D721Med (cell line): Measurements from ENCODE around the gene SLC38A2.

Experiments used
- DNase-seq: peaks from one replicate; pipeline ENCODE4 v3.0.0; 2011; ENCODE audit warnings: low spot score; ENCODE audit not compliant: insufficient read length
- FAIRE-seq: peaks from 2 replicates; lab custom pipeline; 2011; peaks lifted over from hg19 to GRCh38; lab: Jason Lieb, UNC
- TF ChIP-seq, protein P1 (sequence below): IDR thresholded peaks from 2 replicates; pipeline ENCODE4 v1.5.1; 2012; ENCODE audit warnings: mild to moderate bottlenecking, control low read depth; ENCODE audit not compliant: insufficient read depth; ENCODE audit errors: missing control alignments

The SLC38A2 gene

DNA sequence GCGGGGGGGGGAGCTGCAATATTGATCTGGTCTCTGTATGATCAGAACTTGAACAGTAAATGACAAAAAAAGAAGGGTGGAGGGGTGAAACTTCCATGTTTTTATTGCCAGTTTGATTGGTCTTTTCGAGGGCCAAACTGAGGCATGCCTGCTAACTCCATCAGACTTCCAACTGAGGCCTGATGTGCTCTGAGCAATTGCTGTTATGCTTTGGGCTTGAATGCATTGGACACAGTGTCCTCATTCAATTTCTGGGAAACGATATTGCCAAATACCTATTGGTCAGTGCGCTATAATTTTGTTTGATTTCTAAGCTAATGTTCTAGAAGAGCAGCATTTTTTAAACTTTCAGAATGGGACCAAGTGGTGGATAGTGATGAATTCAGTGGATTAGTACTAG is 2.1 kb upstream of the SLC38A2 start:
- no peak for DNase-seq
- TF ChIP-seq, protein P1, sequence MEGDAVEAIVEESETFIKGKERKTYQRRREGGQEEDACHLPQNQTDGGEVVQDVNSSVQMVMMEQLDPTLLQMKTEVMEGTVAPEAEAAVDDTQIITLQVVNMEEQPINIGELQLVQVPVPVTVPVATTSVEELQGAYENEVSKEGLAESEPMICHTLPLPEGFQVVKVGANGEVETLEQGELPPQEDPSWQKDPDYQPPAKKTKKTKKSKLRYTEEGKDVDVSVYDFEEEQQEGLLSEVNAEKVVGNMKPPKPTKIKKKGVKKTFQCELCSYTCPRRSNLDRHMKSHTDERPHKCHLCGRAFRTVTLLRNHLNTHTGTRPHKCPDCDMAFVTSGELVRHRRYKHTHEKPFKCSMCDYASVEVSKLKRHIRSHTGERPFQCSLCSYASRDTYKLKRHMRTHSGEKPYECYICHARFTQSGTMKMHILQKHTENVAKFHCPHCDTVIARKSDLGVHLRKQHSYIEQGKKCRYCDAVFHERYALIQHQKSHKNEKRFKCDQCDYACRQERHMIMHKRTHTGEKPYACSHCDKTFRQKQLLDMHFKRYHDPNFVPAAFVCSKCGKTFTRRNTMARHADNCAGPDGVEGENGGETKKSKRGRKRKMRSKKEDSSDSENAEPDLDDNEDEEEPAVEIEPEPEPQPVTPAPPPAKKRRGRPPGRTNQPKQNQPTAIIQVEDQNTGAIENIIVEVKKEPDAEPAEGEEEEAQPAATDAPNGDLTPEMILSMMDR: no peak
- no peak for FAIRE-seq

DNA sequence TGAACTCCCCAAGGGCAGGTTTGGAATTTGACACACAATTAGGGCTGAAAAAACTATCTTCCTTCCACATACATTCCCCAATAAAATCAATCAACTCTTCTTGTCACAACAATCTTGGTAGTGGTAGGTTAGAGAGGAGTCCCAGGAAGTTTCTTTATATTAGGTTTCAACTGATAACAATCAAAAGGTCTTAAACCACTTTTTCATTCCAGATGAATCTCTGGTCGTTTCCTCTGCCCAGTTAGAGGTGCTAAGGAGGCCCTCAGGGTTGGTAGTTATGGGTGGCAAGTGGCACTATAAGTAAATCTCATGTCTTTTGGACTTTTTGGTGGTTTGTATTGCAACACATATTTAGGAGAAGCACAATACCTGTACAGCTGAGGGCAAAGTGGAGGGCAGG is 1.7 kb upstream of the SLC38A2 start:
- DNase-seq (no peak), FAIRE-seq (no peak)
- TF ChIP-seq, protein P1: no peak

DNA sequence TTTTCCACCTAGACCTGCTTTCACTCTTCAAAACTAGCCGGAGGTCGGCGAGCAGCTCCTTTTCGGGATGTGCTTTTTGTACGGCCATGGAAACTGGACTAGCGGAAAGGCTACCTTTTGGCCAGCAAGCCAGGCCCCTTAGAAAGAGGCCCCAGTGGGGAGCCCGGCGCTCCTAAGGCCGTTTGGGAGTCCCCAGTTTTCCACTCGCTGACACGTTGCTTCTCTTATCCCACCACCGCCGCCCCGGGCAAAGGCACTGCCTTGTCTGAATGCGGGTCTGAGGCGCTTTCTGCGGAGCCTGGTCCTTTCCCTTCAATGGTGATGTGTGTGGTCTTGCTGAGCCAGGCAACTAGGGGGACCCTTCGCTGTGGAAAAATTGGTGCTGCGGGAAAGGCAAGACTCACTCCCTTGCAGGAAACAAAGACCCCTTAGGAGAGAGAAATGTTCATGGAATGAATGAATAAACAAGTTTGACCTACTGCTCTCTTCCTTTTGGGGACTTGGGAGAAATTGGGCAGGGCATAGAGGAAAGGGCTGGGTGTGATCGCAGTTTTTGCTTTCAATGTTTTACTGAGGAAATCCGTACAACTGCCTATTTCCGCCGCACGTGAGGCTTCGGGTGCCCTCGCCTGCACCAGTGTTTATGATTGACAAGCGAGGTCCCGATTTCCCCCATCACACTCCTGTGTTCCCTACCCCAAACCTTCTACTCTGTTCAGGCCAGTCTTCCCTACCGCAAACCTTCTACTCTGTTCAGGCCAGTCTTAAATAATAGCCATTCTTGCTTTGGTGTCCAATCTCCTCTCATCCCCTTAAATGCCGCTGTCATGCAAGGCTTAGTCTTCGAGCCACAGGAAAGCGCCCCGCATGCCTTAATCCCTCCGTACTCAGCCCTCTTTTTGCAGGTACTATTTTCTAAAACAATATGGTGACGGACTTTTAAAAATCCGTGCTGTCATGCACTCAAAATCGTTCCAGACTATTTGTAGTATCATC is 1.0 kb upstream of the SLC38A2 start:
- FAIRE-seq: no peak

DNA sequence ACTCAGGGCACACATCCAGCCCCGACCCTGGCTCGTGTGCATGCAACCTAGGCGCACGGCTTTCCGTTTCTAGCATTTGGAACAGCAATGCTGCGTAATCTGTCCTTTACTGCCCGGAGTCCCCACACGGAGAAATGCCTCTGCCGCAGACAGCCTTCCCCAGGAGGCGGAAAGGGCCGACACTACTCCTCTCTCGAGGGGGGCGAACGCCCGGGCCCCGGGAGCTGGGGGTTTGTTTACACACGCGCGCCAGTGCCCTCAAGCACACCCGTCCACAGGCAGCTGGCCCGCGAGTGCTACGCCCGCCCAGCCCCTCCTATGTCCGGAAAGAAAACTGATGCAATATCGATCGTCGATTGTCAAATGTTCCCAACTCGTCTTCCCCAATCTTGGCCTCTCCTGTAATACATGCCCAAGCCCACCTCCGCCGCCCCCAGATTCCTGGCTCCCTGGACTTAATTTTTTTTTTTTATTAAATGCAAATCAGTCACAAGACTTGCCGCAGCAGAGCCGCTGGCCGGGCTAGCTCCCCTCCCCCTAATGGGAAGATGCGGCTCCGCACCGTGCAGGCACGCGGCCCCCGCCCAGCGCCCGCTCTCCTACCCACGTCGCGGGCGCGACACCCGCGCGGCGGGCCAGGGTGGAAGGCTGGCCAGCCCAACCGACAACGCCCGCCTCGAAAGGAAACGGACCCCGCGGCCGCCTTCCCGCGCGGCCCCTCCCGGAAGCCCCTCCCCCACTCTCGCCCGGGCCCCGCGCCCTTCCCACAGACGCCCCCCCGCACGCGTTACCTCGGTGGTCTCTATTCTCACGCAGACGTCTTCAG is 642 bp downstream of the SLC38A2 start:
- TF ChIP-seq, protein P1: no peak
- FAIRE-seq (no peak), DNase-seq (no peak)

More for the DNA sequence above, 1.0 kb upstream of the SLC38A2 start:
- TF ChIP-seq, protein P1: no peak
- DNase-seq: no peak

DNA sequence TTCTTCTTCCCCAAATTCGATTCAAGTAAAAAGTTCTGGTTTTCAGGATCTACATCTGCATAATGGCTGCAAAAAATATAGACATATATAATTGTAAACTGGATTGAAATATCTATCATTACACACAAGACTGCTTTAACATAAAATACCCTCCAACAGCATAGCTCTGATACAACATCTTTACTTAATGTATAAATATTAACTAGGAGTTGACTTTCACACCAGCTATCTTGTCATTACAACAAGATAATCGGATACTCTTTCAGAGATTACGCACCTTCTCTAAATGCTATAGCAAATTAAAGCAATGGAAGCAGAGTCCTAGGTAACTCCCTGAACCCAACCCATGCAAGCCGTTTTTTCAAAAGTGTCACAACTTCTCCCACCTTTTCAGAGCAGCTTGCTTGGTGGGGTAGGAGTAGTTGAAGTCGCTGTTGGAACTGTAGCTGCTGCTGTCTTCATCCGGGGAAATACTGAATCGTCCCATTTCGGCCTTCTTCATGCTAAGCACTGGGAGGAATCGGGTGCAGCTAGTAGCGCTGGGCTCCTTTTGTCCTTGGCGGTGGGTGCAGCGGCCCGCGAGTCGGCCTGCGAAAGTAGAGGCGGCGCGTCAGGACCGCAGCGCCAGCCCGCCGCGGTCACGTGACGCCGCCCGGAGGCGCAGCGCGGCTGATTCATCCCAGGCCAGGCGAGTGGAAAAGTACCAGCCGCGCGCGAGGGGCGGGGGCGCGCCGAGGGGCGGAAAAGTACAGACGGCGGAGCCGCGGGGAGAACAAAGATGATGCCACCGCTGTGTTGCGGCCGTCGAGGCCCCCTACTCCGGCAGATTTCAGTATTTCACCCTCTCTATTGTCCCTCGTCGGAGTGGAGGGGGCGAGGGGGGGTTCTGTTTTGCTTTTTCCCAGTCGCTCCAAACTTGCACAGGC is 1.5 kb downstream of the SLC38A2 start:
- no peak for FAIRE-seq

DNA sequence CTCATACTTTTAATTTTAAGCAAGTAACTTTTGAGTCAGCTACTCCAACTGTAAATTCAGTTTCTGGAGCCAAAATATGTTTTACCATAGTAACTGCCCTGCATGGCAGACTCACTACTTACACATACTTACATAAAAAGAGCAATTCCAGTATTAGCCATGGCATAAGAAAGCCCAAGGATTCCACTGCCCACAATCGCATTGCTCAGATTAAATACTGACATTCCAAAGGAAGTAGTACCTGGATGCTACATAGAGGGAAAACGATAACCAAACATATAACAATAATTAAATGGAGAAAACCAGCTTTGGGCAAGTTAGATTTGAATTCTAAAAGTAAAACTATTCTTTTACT is 2.2 kb downstream of the SLC38A2 start:
- DNase-seq (no peak), FAIRE-seq (no peak)
- TF ChIP-seq, protein P1: no peak

More for the DNA sequence above, 1.5 kb downstream of the SLC38A2 start:
- TF ChIP-seq, protein P1: no peak
- DNase-seq: peak; percentile 58
